Measurements from ENCODE around the gene FAM118A.
"Not testable (repeated sequence)": the region's sequence is repeated elsewhere in the genome, so short reads cannot be mapped to it uniquely, and the experiment has no call there.

The FAM118A gene

DNA sequence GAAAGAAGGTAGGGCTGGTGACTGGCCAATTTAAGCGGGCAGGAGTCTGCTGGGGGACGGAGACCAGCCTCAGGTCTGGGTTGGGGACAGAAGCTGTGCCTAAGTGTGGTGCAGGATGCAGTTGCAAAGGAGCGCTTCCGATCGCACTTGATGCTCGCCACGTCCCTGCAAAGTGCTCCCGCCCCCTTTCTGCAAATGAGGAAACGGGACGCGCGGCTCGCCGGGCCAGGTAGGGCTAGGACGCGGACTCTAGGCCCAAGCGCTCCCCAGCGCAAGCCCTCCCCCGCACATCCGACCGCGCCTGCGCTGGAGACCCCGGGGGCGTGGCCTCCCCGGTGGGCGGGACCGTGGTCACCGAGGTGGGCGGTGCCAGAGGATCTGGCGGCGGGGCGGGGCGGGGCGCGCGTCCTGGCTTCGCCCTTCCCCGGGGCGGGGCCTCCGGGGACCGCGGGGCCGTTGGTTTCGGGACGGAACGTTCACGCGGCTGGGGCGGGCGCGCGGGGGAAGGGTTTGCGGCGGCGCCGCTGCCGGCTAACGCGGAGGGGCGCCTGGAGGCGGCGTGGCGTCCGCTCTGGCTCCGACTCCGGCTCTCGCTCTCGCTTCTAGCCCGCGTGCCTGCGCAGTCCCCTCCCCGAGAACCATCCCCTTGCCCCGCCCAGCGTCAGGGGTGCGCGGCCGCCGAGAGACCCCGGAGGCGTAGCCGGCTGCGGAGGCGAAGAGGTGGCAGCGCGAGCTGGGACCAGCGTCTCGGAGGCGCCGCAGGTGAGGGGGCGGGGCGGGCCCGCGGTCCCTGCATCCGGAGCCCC, at the start of gene FAM118A:
Gene FAM118A (plus strand): TSS at position 513 of the 806 bp plus-strand sequence. CDS start 12,446 bp downstream, outside the sequence.
- DNase-seq (ENCODE audit: low read depth): peak; percentile 96
- peak within 1 kb of the TSS; percentile 97 for H3K4me3 ChIP-seq (ENCODE audit: low read depth, low read length)
- TF ChIP-seq, protein P1, sequence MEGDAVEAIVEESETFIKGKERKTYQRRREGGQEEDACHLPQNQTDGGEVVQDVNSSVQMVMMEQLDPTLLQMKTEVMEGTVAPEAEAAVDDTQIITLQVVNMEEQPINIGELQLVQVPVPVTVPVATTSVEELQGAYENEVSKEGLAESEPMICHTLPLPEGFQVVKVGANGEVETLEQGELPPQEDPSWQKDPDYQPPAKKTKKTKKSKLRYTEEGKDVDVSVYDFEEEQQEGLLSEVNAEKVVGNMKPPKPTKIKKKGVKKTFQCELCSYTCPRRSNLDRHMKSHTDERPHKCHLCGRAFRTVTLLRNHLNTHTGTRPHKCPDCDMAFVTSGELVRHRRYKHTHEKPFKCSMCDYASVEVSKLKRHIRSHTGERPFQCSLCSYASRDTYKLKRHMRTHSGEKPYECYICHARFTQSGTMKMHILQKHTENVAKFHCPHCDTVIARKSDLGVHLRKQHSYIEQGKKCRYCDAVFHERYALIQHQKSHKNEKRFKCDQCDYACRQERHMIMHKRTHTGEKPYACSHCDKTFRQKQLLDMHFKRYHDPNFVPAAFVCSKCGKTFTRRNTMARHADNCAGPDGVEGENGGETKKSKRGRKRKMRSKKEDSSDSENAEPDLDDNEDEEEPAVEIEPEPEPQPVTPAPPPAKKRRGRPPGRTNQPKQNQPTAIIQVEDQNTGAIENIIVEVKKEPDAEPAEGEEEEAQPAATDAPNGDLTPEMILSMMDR (IDR thresholded peaks at IDR 0.05; ENCODE audit: insufficient read depth, low read depth, low read length, missing control alignments): no peak

DNA sequence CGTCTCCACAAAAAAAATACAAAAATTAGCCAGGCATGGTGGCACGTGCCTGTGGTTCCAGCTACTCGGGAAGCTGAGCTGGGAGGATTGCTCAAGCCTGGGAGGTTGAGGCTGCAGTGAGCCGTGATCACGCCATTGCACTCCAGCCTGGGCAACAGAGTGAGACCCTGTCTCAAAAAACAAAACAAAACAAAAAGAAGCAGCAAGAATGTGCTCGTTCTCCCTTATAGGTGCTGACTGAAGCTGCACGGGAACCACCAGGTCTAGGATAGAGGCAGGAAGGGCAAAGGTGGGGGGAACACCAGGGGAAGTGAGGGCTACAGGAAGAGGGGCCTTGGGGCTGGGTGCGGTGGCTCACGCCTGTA, 49.4 kb upstream of the FAM118A start:
- not testable (repeated sequence) for H3K4me3 ChIP-seq (ENCODE audit: low read depth, low read length); DNase-seq (ENCODE audit: low read depth)

DNA sequence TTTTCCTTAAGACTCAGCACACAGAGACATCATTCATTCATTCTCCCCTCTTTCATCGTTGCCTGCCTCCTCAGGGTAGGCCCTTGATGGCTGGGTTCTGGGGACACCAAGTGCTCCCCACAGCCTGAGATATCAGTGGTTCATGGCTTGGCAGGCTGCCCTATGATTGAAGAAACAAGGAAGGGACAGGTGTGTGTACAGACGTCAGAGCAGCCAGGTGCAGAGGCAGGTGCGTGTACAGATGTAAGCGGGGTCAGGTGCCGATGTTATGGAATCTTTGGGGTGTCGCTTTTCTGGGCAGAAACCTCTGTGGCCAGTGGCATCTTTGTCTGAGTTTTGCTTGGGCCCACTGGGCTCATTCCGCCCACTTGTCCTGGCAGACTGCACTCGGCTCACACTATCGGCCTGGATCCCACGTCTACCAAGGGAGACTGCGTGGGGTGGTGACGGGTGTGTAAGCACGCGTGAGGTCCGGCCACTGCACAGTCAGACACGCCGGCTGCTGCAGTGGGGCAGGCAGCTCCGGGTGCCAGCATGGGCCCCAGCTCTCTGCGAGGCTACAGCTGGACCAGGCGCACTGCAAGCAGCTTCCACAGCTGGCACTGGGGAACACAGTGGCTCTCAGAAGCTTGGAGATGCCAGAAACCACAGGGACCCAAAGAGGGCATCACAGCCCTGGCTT, 48.2 kb upstream of the FAM118A start:
- DNase-seq (ENCODE audit: low read depth): no peak
- H3K4me3 ChIP-seq (ENCODE audit: low read depth, low read length): no peak overlapping the region
- TF ChIP-seq, protein P1 (IDR thresholded peaks at IDR 0.05; ENCODE audit: insufficient read depth, low read depth, low read length, missing control alignments): no peak

DNA sequence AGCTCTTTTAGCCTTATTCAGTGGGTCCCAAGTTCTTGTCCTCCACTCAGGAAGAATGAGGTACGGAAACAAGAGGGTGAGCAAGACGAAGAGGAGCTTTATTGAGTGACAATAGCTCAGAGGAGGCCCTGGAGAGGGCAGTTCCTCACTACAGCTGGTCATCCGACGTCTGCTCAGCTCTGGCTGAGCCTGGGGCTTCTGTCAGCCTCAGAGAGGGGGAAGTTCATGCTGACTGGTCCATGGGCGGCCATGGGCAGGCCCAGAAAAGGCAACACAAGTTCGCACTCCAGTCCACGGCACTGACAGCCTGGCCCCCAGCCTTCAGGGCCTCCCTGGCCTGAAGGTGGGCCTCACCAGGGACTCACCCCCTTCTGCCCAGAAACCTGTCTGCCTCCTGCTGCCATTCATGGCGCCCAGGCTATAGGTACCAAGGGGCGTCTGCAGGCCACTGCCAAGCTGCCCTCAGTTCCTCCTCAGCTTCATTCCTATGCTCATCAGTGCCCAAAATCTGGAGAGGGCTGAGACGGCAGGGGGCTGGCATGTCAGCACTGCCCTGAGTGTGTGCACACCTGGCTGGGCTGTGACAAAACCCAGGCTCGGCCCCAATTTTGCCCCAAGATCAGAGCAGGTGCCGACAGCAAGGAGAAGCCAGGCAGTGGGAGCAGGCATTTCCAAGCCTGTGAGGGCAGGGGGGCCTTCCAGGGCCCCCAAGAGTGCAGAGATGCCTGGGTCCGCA, 47.4 kb upstream of the FAM118A start:
- TF ChIP-seq, protein P1 (IDR thresholded peaks at IDR 0.05; ENCODE audit: insufficient read depth, low read depth, low read length, missing control alignments): no peak
- peak overlapping the region; percentile 8; the same call in 1 of the 2 replicates for H3K4me3 ChIP-seq (ENCODE audit: low read depth, low read length)
- no peak for DNase-seq (ENCODE audit: low read depth)

DNA sequence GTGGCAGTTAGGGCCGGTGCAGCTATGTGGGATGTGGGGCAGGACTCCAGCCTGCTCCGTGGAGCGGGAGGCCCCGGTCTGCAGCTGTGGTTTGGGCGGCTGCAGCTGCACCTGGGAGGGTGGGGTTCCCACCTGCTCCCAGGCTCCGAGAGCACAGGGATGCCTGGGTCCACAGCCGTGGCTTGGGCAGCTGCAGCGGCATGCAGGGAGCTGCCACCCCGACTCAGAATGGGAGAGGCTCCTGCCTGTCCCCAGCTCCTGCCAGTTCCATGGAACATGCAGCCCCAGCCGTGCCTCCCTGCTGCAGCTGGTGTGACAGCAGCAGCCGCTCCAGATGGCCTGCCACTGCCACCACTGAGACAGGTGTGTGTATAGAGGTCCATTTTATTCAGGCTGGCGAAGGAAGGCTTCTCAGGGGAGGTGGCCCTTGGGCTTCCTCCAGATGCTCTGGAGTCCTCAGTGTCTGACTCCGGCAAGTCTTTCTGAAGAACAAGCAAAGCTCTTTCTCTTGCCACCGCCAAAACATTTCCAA, 46.7 kb upstream of the FAM118A start:
- peak overlapping the region; percentile 8 for H3K4me3 ChIP-seq (ENCODE audit: low read depth, low read length)

DNA sequence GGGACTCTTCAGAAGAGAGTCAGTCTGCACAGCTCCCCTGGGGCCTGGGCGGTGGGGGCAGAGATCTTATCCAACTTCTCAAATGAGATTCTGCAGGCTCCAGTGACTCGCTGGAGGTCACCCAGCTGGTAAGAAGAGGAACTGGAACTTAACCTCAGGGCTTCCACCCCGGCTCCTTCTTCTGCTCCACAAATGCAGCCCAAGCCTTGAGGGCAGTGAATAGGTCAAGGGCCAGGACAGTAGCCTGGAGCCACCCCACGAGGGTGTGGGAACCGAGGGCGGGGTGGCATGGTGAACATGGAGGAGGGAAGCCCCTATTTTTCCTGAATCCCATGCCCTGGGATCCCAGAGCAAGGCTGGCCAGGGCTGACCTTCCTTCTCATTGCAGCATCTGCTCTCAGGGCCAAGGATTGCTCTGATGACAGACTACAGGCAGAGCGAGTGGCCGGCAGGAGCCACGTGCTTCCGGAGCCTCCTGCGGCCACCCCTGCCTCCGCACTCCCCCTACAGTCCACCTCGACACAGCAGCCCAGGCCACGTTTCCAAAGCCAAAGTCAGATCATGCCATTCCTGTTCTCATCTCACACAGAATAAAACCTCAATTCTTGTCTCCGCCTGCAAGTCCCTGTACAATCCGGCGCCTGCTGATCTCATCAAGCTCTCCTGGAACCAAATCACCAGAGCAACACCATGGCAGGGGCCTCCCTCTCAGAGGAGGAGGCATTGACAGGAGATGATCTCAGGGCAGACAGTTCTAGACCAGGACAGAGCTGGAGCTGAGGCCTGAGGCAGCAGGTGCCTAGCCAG, 46.1 kb upstream of the FAM118A start:
- no peak overlapping the region; the same call in 1 of the 2 replicates for H3K4me3 ChIP-seq (ENCODE audit: low read depth, low read length)
- DNase-seq (ENCODE audit: low read depth): peak; percentile 93
- TF ChIP-seq, protein P1 (IDR thresholded peaks at IDR 0.05; ENCODE audit: insufficient read depth, low read depth, low read length, missing control alignments): peak; percentile 76

More for the DNA sequence above, 46.7 kb upstream of the FAM118A start:
- no peak for DNase-seq (ENCODE audit: low read depth)
- TF ChIP-seq, protein P1 (IDR thresholded peaks at IDR 0.05; ENCODE audit: insufficient read depth, low read depth, low read length, missing control alignments): no peak
